GM18502 (cell line): Measurements from ENCODE around the gene MSRB3.
"Not testable (repeated sequence)": the region's sequence is repeated elsewhere in the genome, so short reads cannot be mapped to it uniquely, and the experiment has no call there.

Experiments
- ATAC-seq: cut with Tn5 transposase; IDR thresholded peaks from one replicate; pipeline ENCODE4 v1.9.1; 2021; ENCODE audit warnings: mild to moderate bottlenecking; ENCODE audit not compliant: unreplicated experiment, poor library complexity

Gene MSRB3

GRCh38 chr12:65444996-65445395 lies 166.5 kb downstream of the MSRB3 start:
- ATAC-seq, result no peak

- ATAC-seq, result no peak
These were observed 168.4 kb downstream of the MSRB3 start for GRCh38 chr12:65446901-65447300.

GRCh38 chr12:65449400-65449799 lies 170.9 kb downstream of the MSRB3 start:
- no peak for ATAC-seq

- no peak for ATAC-seq
These were observed 172.1 kb downstream of the MSRB3 start for GRCh38 chr12:65450625-65451024.

- no peak for ATAC-seq
These were observed 175.8 kb downstream of the MSRB3 start for GRCh38 chr12:65454115-65454787.

GRCh38 chr12:65457341-65457740 lies 178.9 kb downstream of the MSRB3 start:
- ATAC-seq, result not testable (repeated sequence)

GRCh38 chr12:65458718-65459117 lies 180.2 kb downstream of the MSRB3 start:
- no peak for ATAC-seq

GRCh38 chr12:65459545-65459944 lies 181.1 kb downstream of the MSRB3 start:
- ATAC-seq, result no peak

GRCh38 chr12:65460063-65460462 lies 181.6 kb downstream of the MSRB3 start:
- no peak for ATAC-seq

GRCh38 chr12:65461017-65461416 lies 182.5 kb downstream of the MSRB3 start:
- no peak for ATAC-seq

GRCh38 chr12:65462484-65462883 lies 184.0 kb downstream of the MSRB3 start:
- ATAC-seq, result no peak

- no peak for ATAC-seq
These were observed 184.6 kb downstream of the MSRB3 start for GRCh38 chr12:65463082-65463481.

- no peak for ATAC-seq
These were observed 185.1 kb downstream of the MSRB3 start for GRCh38 chr12:65463611-65464010.

- no peak for ATAC-seq
These were observed 186.4 kb downstream of the MSRB3 start for GRCh38 chr12:65464930-65465329.

GRCh38 chr12:65465766-65466547 lies 187.5 kb downstream of the MSRB3 start:
- no peak for ATAC-seq

GRCh38 chr12:65466911-65467310 lies 188.4 kb downstream of the MSRB3 start:
- ATAC-seq, result no peak

- no peak for ATAC-seq
These were observed 191.8 kb downstream of the MSRB3 start for GRCh38 chr12:65470256-65470655.

GRCh38 chr12:65472079-65472478 lies 193.6 kb downstream of the MSRB3 start:
- no peak for ATAC-seq

- ATAC-seq, result no peak
These were observed 196.3 kb downstream of the MSRB3 start for GRCh38 chr12:65474831-65475230.

- ATAC-seq, result no peak
These were observed 199.2 kb downstream of the MSRB3 start for GRCh38 chr12:65477721-65478120.

- ATAC-seq, result not testable (repeated sequence)
These were observed 205.5 kb downstream of the MSRB3 start for GRCh38 chr12:65483891-65484516.
